ENCODE results near the gene RO60. TPM values are rescaled to one million over a fixed set of nuclear protein-coding genes. Genes with fewer than 3 reads are reported as not detected.

The RO60 gene
- polyA plus RNA-seq, 2 of the 4 experiments (the other 2 are of a cell fraction), result 32.0 to 47.1 TPM

DNA sequence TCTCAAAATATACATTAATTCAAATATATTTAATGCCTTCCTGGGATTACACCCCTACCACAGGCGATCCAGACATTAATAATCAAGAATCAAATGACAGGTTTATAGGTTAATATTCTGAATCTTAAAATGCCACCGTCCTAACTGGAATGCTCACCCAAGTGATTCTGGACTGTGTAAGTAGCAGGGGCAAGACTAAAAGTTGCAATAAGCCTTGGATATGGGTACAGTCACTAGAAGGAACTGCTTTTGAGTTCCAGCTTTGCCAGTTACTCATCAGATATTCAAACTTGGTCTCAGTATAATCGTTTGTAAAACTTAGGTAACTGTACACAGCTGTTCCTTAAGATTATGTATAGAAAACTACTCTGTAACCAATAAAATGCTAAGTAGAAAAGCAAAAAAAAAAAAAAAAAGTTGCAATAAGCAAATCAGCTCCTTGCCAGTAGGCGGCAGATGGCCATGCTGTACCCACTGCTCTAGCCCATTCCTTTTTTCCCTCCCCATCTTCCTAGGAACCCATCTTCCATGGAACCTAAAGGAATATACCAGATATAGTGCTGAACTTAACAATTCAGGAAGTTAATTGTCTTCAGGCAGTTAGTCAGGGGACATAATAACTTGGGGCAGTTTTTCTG is 10.5 kb downstream of the RO60 start:
- ChIA-PET CTCF (interaction anchor here (0.6 to 3.8 kb wide), 5 partner anchors 12 to 443 kb away, joined by 3 to 14 read pairs (median 4); partner anchors contain the start of gene CDC73), POLR2A (interaction anchor here (0.6 to 1.7 kb wide), 4 partner anchors 10 to 52 kb away, joined by 4 to 14 read pairs (median 6); partner anchors contain the start of genes CDC73, GLRX2, RO60 and UCHL5)
- Histone ChIP-seq H3K4me3 (no peak overlapping the region), H3K4me2 (no peak overlapping the region), H3K27ac (no peak overlapping the region), H3K4me1 (no peaks in the 10 kb centered on the region), H3K9me3 (no peaks in the 10 kb centered on the region)
- TF ChIP-seq MAZ (IDR thresholded peaks at IDR 0.05; ENCODE audit: borderline replicate concordance, low read depth, low read length), result no peak
- no peak for TF ChIP-seq TFCP2L1 (CRISPR knock-in tag; IDR thresholded peaks at IDR 0.05)
- no peak for TF ChIP-seq FOSL2 (IDR thresholded peaks at IDR 0.05)
- TF ChIP-seq FOSL2 (CRISPR knock-in tag; IDR thresholded peaks at IDR 0.05), result no peak
- no peak for TF ChIP-seq EHMT2 (IDR thresholded peaks at IDR 0.05; ENCODE audit: low read depth)
- TF ChIP-seq, protein P1, sequence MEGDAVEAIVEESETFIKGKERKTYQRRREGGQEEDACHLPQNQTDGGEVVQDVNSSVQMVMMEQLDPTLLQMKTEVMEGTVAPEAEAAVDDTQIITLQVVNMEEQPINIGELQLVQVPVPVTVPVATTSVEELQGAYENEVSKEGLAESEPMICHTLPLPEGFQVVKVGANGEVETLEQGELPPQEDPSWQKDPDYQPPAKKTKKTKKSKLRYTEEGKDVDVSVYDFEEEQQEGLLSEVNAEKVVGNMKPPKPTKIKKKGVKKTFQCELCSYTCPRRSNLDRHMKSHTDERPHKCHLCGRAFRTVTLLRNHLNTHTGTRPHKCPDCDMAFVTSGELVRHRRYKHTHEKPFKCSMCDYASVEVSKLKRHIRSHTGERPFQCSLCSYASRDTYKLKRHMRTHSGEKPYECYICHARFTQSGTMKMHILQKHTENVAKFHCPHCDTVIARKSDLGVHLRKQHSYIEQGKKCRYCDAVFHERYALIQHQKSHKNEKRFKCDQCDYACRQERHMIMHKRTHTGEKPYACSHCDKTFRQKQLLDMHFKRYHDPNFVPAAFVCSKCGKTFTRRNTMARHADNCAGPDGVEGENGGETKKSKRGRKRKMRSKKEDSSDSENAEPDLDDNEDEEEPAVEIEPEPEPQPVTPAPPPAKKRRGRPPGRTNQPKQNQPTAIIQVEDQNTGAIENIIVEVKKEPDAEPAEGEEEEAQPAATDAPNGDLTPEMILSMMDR (IDR thresholded peaks at IDR 0.05), result peak; percentile 43
- TF ChIP-seq TP53 (CRISPR knock-in tag; IDR thresholded peaks at IDR 0.05), result no peak
- 0 out of 3 replicates have a peak, but pooled peaks have one; percentile 22 for TF ChIP-seq SMC3 (IDR thresholded peaks at IDR 0.05)
- TF ChIP-seq RAD21 (conservative IDR thresholded peaks at IDR 0.05 in 1 of 2, IDR thresholded peaks at IDR 0.05 in 1 of 2), result peak; percentile 31 to 48; a peak in 3 of 5 replicates
- TF ChIP-seq BHLHE40 (IDR thresholded peaks at IDR 0.05; ENCODE audit: low read depth, low read length), result no peak
- no peak for TF ChIP-seq PHF8 (IDR thresholded peaks at IDR 0.05; ENCODE audit: borderline replicate concordance, low read depth)
- ATAC-seq, result peak; percentile 95
- FAIRE-seq, result no peak
- peak; percentile 39 to 68 for DNase-seq (ENCODE audit: low read depth in 1 of 2, low spot score in 1 of 2)
- 55% methylated on average over 4 of the region's 4 CpGs for WGBS (ENCODE audit: missing lambda C conversion rate)

DNA sequence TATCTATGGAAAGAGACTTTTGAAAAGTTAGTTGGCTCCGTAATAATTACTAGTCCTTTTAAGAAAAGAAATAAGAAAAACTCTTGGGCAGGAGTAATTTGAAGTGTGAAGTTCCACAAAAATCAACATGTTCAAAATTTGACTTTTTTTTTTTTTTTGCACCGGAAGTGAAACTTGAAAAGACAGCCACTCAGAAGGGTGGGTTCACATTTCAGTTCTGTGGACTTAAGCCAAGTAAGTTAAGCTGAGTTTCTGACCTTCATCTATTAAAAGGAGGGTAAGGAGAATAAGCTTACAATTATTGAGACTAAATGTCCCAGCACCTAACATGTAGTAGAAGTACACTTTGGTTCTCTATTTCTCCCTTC is 11.0 kb downstream of the RO60 start:
- no peaks in the 10 kb centered on the region for H3K4me1 ChIP-seq
- no peak for FAIRE-seq
- H3K9me3 ChIP-seq, result no peaks in the 10 kb centered on the region
- 95% methylated on average over 2 of the region's 2 CpGs for WGBS (ENCODE audit: missing lambda C conversion rate)
- no peak for ATAC-seq
- H3K4me2 ChIP-seq, result no peak overlapping the region
- no peak for DNase-seq (ENCODE audit: low read depth in 1 of 2, low spot score in 1 of 2)
- H3K27ac ChIP-seq, result no peak overlapping the region
- ChIA-PET CTCF (interaction anchor here (0.8 to 3.8 kb wide), 3 partner anchors 13 to 51 kb away, joined by 3 to 14 read pairs (median 5); partner anchors contain the start of gene CDC73), POLR2A (interaction anchor here (1.1 to 1.7 kb wide), 3 partner anchors 10 to 34 kb away, joined by 5 to 14 read pairs (median 7); partner anchors contain the start of genes GLRX2, RO60 and UCHL5)
- TF ChIP-seq, protein P2, sequence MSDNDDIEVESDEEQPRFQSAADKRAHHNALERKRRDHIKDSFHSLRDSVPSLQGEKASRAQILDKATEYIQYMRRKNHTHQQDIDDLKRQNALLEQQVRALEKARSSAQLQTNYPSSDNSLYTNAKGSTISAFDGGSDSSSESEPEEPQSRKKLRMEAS (IDR thresholded peaks at IDR 0.05), result no peak
- TF ChIP-seq SMC3 (IDR thresholded peaks at IDR 0.05), result no peak
- TF ChIP-seq FOSL2 (IDR thresholded peaks at IDR 0.05), result no peak
- TF ChIP-seq FOSL2 (CRISPR knock-in tag; IDR thresholded peaks at IDR 0.05), result no peak
- no peak for TF ChIP-seq TP53 (CRISPR knock-in tag; IDR thresholded peaks at IDR 0.05)
- TF ChIP-seq, protein P3, sequence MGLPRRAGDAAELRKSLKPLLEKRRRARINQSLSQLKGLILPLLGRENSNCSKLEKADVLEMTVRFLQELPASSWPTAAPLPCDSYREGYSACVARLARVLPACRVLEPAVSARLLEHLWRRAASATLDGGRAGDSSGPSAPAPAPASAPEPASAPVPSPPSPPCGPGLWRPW (IDR thresholded peaks at IDR 0.05), result no peak
- TF ChIP-seq MAFK (IDR thresholded peaks at IDR 0.05; ENCODE audit: partially characterized antibody), result no peak
- TF ChIP-seq RFX5 (IDR thresholded peaks at IDR 0.05), result no peak
- TF ChIP-seq, protein P4, sequence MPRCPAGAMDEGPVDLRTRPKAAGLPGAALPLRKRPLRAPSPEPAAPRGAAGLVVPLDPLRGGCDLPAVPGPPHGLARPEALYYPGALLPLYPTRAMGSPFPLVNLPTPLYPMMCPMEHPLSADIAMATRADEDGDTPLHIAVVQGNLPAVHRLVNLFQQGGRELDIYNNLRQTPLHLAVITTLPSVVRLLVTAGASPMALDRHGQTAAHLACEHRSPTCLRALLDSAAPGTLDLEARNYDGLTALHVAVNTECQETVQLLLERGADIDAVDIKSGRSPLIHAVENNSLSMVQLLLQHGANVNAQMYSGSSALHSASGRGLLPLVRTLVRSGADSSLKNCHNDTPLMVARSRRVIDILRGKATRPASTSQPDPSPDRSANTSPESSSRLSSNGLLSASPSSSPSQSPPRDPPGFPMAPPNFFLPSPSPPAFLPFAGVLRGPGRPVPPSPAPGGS (IDR thresholded peaks at IDR 0.05), result no peak
- TF ChIP-seq EHF (CRISPR knock-in tag; IDR thresholded peaks at IDR 0.05), result no peak
- no peak for TF ChIP-seq ZFP36 (IDR thresholded peaks at IDR 0.05; ENCODE audit: borderline replicate concordance, partially characterized antibody)
- no peak for TF ChIP-seq TFCP2L1 (CRISPR knock-in tag; IDR thresholded peaks at IDR 0.05)
- TF ChIP-seq NPAS2 (CRISPR knock-in tag; IDR thresholded peaks at IDR 0.05; ENCODE audit: borderline replicate concordance), result no peak
- TF ChIP-seq HEYL (CRISPR knock-in tag; IDR thresholded peaks at IDR 0.05), result no peak
- TF ChIP-seq ZC3H11A (IDR thresholded peaks at IDR 0.05), result no peak
- no peak for TF ChIP-seq FOXS1 (CRISPR knock-in tag; IDR thresholded peaks at IDR 0.05)
- no peak for TF ChIP-seq MYC (IDR thresholded peaks at IDR 0.05; ENCODE audit: borderline replicate concordance, low read length)
- TF ChIP-seq KDM5A (IDR thresholded peaks at IDR 0.05), result no peak
- TF ChIP-seq CHD2 (IDR thresholded peaks at IDR 0.05; ENCODE audit: low read length, partially characterized antibody), result no peak
- TF ChIP-seq RAD21 (conservative IDR thresholded peaks at IDR 0.05 in 1 of 2, IDR thresholded peaks at IDR 0.05 in 1 of 2), result no peak
- TF ChIP-seq HOXA7 (CRISPR knock-in tag; IDR thresholded peaks at IDR 0.05), result no peak
- H3K4me3 ChIP-seq, result no peak overlapping the region
